Uterus (tissue), 2 donors: ENCODE measurements around the gene ALDH4A1.

Experiments used
- CTCF ChIP-seq, 4 experiments: fragments of 200-600 bp in 2 of 4; fragments of 450-650 bp in 2 of 4; sonication (generic) in 2 of 4; IDR thresholded peaks; one replicate each; pipeline ENCODE4 v1.5.1; 2016 to 2019; ENCODE audit warnings: antibody characterized with exemption in 4 of 4, mild to moderate bottlenecking in 2 of 4, moderate library complexity in 1 of 4
- POLR2A ChIP-seq, 2 donors: fragments of 450-650 bp; IDR thresholded peaks; one replicate each; pipeline ENCODE4 v1.6.1; 2016; ENCODE audit warnings: antibody characterized with exemption in 2 of 2, mild to moderate bottlenecking in 1 of 2, moderate library complexity in 1 of 2

- TF ChIP-seq CTCF (IDR thresholded peaks at IDR 0.05) (no peak), POLR2A (IDR thresholded peaks at IDR 0.05) (no peak)
Measured at GRCh38 chr1:18870957-18871356, 31.4 kb downstream of the ALDH4A1 start.
